Activated gamma-delta T cell (primary cell): ENCODE results near the gene METTL13.
"Not testable (repeated sequence)": the region's sequence is repeated elsewhere in the genome, so short reads cannot be mapped to it uniquely, and the experiment has no call there.

ENCODE experiments used
- DNase-seq: peaks from one replicate; lab custom pipeline; 2025; lab: John Stamatoyannopoulos, UW

METTL13 gene

DNA sequence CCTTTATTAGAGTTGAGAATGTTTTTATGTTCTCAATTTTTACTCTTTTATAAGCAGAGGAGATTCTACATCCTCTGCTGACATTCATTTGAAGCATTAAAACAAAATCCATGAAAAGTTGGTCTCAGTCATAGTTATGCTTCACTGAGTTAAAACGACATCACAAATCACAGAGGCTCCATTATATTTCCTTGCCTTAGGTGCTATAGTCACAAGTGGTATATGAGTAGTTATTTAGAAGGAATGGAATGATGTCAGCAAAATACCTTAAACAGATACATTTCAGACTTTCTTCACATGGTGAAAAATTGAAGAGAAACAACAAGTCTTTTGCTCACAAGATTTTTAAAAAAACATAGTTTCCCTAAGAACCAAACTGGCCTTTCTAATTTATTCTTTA, 11.7 kb upstream of the METTL13 start:
- DNase-seq: no peak

DNA sequence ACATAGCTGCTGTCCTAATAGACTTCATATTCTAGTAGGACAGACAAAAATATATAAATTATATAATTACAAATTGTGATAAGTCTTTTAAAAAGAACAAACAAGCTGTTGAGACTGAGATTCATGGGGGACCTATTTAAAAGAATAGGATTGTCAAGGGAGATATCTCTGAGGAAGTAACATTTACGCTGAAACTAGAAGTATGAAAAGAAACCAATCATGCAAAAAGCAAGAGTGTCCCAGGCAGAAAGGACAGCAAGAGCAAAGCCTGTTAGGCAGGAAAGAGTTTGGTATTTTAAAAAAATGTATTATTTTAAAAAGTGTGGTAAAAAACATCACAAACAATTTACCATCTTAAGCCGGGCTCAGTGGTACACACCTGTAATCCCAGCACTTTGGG, 9.1 kb upstream of the METTL13 start:
- DNase-seq: no peak

- no peak for DNase-seq
Measured at GRCh38 chr1:171780583-171781175, 781 bp upstream of the METTL13 start.

DNA sequence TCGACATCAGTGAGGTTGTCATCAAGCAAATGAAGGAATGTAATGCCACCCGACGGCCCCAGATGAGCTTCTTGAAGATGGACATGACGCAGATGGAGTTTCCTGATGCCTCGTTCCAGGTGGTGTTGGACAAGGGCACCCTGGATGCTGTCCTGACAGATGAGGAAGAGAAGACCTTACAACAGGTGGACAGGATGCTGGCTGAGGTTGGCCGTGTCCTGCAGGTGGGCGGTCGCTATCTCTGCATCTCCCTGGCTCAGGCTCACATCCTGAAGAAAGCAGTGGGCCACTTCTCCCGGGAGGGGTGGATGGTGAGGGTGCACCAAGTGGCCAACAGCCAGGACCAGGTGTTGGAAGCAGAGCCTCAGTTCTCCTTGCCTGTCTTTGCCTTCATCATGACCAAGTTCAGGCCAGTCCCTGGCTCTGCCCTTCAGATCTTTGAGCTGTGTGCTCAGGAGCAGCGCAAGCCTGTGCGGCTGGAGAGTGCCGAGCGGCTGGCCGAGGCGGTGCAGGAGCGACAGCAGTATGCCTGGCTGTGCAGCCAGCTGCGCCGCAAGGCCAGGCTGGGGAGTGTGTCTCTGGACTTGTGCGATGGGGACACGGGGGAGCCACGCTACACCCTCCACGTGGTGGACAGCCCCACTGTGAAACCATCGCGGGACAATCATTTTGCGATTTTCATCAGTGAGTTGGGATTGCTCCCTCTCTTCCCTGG, 2.5 kb downstream of the METTL13 start:
- no peak for DNase-seq

- no peak for DNase-seq
Measured at GRCh38 chr1:171784784-171785183, 3.3 kb downstream of the METTL13 start.

DNA sequence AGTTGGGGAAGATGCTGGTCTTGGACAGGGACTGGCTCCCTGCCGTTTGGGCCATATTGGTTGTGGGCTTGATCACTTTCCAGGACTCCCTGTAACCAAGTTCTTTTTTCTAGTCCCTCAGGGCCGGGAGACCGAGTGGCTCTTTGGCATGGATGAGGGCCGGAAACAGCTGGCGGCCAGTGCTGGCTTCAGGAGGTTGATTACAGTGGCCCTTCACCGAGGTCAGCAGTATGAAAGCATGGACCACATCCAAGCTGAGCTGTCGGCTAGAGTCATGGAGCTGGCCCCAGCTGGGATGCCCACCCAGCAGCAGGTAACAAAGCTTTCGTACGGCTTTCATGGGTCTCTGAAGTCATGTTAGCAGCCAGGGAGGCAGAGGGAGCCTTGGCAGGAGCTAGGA, 4.3 kb downstream of the METTL13 start:
- DNase-seq: no peak

GRCh38 chr1:171786534-171786933, 5.1 kb downstream of the METTL13 start:
- DNase-seq: no peak

GRCh38 chr1:171787686-171788480, 6.4 kb downstream of the METTL13 start:
- no peak for DNase-seq

GRCh38 chr1:171788696-171789095, 7.2 kb downstream of the METTL13 start:
- no peak for DNase-seq

DNA sequence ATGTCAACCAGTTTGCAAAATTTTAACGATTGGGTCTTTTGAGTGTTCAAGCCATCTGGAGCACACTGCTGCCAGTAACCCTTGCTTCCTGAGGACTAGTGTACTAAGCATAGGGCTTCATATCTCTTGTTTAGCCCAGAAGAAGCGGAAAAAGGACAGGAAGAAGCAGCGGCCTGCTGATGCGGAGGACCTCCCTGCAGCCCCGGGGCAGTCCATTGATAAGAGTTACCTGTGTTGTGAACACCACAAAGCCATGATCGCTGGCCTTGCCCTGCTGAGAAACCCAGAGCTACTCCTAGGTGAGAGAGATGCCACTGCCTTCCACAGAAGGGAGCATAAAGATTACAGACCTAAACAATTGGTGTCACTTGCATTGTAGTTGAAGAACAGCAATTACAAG, 8.9 kb downstream of the METTL13 start:
- DNase-seq: no peak

- DNase-seq: no peak
Measured at GRCh38 chr1:171792656-171793369, 11.4 kb downstream of the METTL13 start.

- no peak for DNase-seq
Measured at GRCh38 chr1:171793636-171794035, 12.2 kb downstream of the METTL13 start.

- no peak for DNase-seq
Measured at GRCh38 chr1:171794085-171794484, 12.6 kb downstream of the METTL13 start.

DNA sequence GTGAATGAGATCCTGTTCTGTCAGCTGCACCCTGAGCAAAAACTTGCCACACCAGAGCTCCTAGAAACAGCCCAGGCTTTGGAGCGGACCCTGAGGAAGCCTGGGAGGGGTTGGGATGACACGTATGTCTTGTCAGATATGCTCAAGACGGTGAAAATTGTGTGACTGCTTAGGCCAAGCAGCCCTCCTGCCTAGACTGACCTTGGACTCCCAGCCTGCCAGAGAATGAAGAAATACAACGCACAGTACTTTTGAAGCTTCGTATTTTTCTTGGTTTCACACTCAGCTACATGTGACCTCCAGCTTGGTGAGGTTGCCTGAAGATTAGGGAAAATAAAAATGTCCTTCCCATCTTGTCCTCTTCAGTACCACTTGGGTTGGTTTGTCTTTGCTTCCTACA, 15.1 kb downstream of the METTL13 start:
- DNase-seq: no peak

GRCh38 chr1:171798311-171798710, 16.9 kb downstream of the METTL13 start:
- no peak for DNase-seq

GRCh38 chr1:171798765-171799164, 17.3 kb downstream of the METTL13 start:
- no peak for DNase-seq

- DNase-seq: no peak
Measured at GRCh38 chr1:171799166-171799565, 17.7 kb downstream of the METTL13 start.

GRCh38 chr1:171799698-171800097, 18.2 kb downstream of the METTL13 start:
- DNase-seq: not testable (repeated sequence)

DNA sequence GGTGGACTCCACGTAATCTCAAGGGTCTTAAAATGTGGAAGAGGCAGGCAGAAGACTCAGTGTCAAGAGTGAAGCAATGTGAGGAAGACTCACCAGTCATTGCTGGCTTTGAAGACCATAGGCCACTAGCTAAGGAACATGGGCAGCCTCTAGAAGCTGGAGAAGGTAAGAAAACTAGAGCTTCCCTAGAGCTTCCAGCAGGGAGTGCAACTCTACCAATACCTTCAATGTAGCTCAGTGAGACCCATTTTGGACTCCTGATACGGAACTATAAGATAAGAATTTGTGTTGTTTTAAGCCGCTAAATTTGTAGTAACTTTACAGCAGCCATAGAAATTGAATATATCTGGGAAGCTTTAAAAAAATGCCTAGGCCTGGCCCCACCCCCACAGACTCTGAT, 18.9 kb downstream of the METTL13 start:
- DNase-seq: no peak

- DNase-seq: no peak
Measured at GRCh38 chr1:171800851-171801250, 19.4 kb downstream of the METTL13 start.

GRCh38 chr1:171801487-171801891, 20.0 kb downstream of the METTL13 start:
- DNase-seq: no peak

DNA sequence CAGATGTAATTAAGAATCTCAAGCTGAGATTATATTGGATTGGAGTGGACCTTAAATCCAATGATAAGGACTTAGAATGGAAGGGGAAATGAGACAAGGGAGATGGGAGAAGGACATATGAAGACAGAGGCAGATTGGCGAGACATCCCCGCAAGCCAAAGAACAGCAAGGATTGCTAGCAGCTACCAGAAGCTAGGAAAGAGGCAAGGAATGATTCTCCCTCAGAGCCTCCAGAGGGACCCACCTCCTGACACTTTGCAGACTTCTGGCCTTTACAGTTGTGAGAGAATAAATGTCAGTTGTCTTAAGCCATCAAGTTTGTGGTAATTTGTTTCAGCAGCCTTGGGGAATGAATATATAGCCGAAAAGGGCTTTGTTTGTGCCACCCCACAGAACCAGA, 20.7 kb downstream of the METTL13 start:
- no peak for DNase-seq
